ENCODE data around the gene NAE1. TPM values are rescaled to one million over a fixed set of nuclear protein-coding genes. Genes with fewer than 3 reads are reported as not detected.
A peak's percentile ranks its signal among the peaks of the same experiment; 100 is the strongest.
"Not testable (repeated sequence)": the region's sequence is repeated elsewhere in the genome, so short reads cannot be mapped to it uniquely, and the experiment has no call there.

NAE1 gene
- 149 and 165 TPM in 2 replicates for total RNA-seq (2014; rRNA removed; shearing (Covaris generic))

GRCh38 chr16:66830422-66831404, at the start of gene NAE1:
Gene NAE1, minus strand, starts transcription at chr16:66830976. Its CDS starts 77 bp downstream, at chr16:66830899.
- DNase-seq: peak; percentile 98
- Histone ChIP-seq H3K4me3 (ENCODE audit: insufficient read depth, low read depth, low read length) (peak within 1 kb of the TSS; percentile 85), H3K36me3 (replicated peaks; ENCODE audit: control insufficient read depth, insufficient read depth, low read length) (no peaks in the 10 kb centered on the region; the same call in 1 of the 2 replicates), H3K27me3 (ENCODE audit: control insufficient read depth, insufficient read depth, low read length) (peaks cover 2% of the 10 kb centered on the region; the same call in 1 of the 2 replicates)

GRCh38 chr16:66878067-66878466, 47.3 kb upstream of the NAE1 start:
- no peaks in the 10 kb centered on the region for H3K36me3 ChIP-seq (replicated peaks; ENCODE audit: control insufficient read depth, insufficient read depth, low read length)
- H3K27me3 ChIP-seq (ENCODE audit: control insufficient read depth, insufficient read depth, low read length): peaks cover 4% of the 10 kb centered on the region
- DNase-seq: no peak
- no peak overlapping the region for H3K4me3 ChIP-seq (ENCODE audit: insufficient read depth, low read depth, low read length)

- no peaks in the 10 kb centered on the region for H3K36me3 ChIP-seq (replicated peaks; ENCODE audit: control insufficient read depth, insufficient read depth, low read length)
- H3K4me3 ChIP-seq (ENCODE audit: insufficient read depth, low read depth, low read length): no peak overlapping the region
- DNase-seq: no peak
- no peaks in the 10 kb centered on the region for H3K27me3 ChIP-seq (ENCODE audit: control insufficient read depth, insufficient read depth, low read length)
Observed at GRCh38 chr16:66874079-66874775, 43.5 kb upstream of the NAE1 start.

- no peak overlapping the region for H3K4me3 ChIP-seq (ENCODE audit: insufficient read depth, low read depth, low read length)
- DNase-seq: no peak
- H3K36me3 ChIP-seq (replicated peaks; ENCODE audit: control insufficient read depth, insufficient read depth, low read length): no peaks in the 10 kb centered on the region
- no peaks in the 10 kb centered on the region for H3K27me3 ChIP-seq (ENCODE audit: control insufficient read depth, insufficient read depth, low read length)
Observed at GRCh38 chr16:66873685-66874055, 42.9 kb upstream of the NAE1 start.

GRCh38 chr16:66872943-66873684, 42.3 kb upstream of the NAE1 start:
- DNase-seq: peak; percentile 93
- Histone ChIP-seq H3K36me3 (replicated peaks; ENCODE audit: control insufficient read depth, insufficient read depth, low read length) (no peaks in the 10 kb centered on the region), H3K27me3 (ENCODE audit: control insufficient read depth, insufficient read depth, low read length) (no peaks in the 10 kb centered on the region), H3K4me3 (ENCODE audit: insufficient read depth, low read depth, low read length) (peak overlapping the region; percentile 39)

GRCh38 chr16:66872559-66872942, 41.8 kb upstream of the NAE1 start:
- Histone ChIP-seq H3K27me3 (ENCODE audit: control insufficient read depth, insufficient read depth, low read length) (no peaks in the 10 kb centered on the region), H3K36me3 (replicated peaks; ENCODE audit: control insufficient read depth, insufficient read depth, low read length) (no peaks in the 10 kb centered on the region), H3K4me3 (ENCODE audit: insufficient read depth, low read depth, low read length) (peak overlapping the region; percentile 39)
- no peak for DNase-seq

GRCh38 chr16:66871840-66872239, 41.1 kb upstream of the NAE1 start:
- no peaks in the 10 kb centered on the region for H3K27me3 ChIP-seq (ENCODE audit: control insufficient read depth, insufficient read depth, low read length)
- no peaks in the 10 kb centered on the region for H3K36me3 ChIP-seq (replicated peaks; ENCODE audit: control insufficient read depth, insufficient read depth, low read length)
- DNase-seq: no peak
- no peak overlapping the region for H3K4me3 ChIP-seq (ENCODE audit: insufficient read depth, low read depth, low read length)

GRCh38 chr16:66871363-66871762, 40.6 kb upstream of the NAE1 start:
- not testable (repeated sequence) for H3K4me3 ChIP-seq (ENCODE audit: insufficient read depth, low read depth, low read length); DNase-seq; H3K36me3 ChIP-seq (replicated peaks; ENCODE audit: control insufficient read depth, insufficient read depth, low read length); H3K27me3 ChIP-seq (ENCODE audit: control insufficient read depth, insufficient read depth, low read length)

- Histone ChIP-seq H3K4me3 (ENCODE audit: insufficient read depth, low read depth, low read length) (no peak overlapping the region), H3K27me3 (ENCODE audit: control insufficient read depth, insufficient read depth, low read length) (no peaks in the 10 kb centered on the region), H3K36me3 (replicated peaks; ENCODE audit: control insufficient read depth, insufficient read depth, low read length) (no peaks in the 10 kb centered on the region)
- no peak for DNase-seq
Observed at GRCh38 chr16:66869424-66869823, 38.6 kb upstream of the NAE1 start.

DNA sequence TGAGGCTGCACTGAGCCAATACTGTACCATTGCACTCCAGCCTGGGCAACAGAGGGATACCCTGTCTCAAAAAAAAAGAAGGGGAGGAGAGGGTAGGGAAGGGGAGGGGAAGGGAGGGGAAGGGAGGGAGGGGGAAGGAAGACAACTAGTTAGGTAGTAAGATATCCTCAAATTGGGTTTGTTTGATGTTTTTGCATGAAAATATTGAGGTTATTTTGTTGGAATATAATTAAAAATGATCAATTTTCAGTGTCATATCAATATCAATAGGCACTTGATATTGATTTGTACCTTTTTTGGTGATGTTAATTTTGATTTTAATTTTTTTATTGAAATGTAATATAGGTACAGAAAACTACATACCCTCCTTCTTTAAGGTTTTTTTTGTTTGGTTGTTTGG, 32.9 kb upstream of the NAE1 start:
- H3K36me3 ChIP-seq (replicated peaks; ENCODE audit: control insufficient read depth, insufficient read depth, low read length): no peaks in the 10 kb centered on the region
- DNase-seq: no peak
- H3K27me3 ChIP-seq (ENCODE audit: control insufficient read depth, insufficient read depth, low read length): no peaks in the 10 kb centered on the region
- no peak overlapping the region for H3K4me3 ChIP-seq (ENCODE audit: insufficient read depth, low read depth, low read length)

- Histone ChIP-seq H3K36me3 (replicated peaks; ENCODE audit: control insufficient read depth, insufficient read depth, low read length) (no peaks in the 10 kb centered on the region), H3K27me3 (ENCODE audit: control insufficient read depth, insufficient read depth, low read length) (no peaks in the 10 kb centered on the region), H3K4me3 (ENCODE audit: insufficient read depth, low read depth, low read length) (no peak overlapping the region)
- no peak for DNase-seq
Observed at GRCh38 chr16:66862023-66862520, 31.3 kb upstream of the NAE1 start.

DNA sequence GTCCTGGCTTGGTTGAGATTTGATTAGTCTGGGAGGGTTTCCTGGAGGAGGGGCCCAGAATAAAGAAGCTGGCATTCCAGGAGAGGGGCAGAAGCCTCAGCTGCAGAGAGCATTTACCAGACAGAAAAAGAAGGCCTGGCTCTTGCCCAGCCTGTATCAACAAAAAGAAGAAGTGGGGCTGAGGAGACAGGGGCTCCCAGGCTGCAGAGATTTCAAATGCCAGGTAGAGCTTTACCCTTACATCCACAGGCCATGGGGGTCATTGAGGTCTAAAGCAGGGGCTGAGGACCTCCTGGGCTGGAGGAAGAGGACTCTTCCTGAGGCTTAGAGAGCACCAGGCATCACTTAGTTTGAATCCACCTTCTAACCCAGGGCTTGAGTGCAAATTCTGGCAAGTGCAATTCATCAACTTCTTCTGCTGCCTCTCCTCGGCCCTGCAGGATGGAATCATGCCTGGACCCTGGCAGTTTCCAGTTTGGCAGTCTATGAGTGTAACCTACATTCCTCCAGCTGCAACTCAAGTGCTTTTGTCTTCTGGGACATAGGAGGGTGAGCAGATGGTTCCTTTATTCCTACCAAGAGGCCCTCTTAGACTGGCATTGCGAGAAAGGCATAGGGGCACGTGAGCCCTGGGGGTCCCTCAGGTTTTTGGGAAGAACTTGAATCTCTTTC, 28.8 kb upstream of the NAE1 start:
- H3K27me3 ChIP-seq (ENCODE audit: control insufficient read depth, insufficient read depth, low read length): no peaks in the 10 kb centered on the region
- H3K4me3 ChIP-seq (ENCODE audit: insufficient read depth, low read depth, low read length): no peak overlapping the region
- peak; percentile 8 for DNase-seq
- no peaks in the 10 kb centered on the region for H3K36me3 ChIP-seq (replicated peaks; ENCODE audit: control insufficient read depth, insufficient read depth, low read length)

DNA sequence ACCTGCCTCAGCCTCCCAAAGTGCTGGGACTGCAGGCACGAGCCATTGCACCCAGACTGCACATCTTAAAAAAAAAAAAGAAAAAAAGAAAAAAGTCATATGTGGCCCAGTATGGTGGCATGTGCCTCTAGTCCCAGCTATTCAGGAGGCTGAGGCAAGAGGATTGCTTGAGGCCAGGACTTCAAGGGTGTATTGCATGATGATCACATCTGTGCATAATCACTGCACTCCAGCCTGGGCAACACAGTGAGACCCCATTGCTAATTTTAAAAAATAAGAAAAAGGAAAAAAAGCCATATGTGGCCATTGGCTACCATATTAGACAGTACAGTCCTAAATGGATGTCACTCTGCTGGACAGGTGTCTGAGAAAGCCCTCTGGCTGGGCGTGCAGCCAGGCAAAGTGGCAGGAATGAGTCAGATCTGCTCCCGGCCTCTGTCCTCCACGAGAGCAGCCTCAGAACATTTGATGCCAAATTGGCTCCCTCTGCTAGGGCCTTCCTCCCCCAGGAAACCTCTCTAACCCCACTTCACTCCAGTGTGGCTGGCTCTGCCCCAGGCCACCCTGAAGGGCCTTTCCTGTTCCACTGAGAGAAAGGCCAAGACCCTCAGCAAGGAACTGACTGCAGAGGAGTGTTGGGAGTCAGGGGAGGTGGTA, 28.1 kb upstream of the NAE1 start:
- DNase-seq: peak; percentile 10
- no peak overlapping the region for H3K4me3 ChIP-seq (ENCODE audit: insufficient read depth, low read depth, low read length)
- H3K27me3 ChIP-seq (ENCODE audit: control insufficient read depth, insufficient read depth, low read length): no peaks in the 10 kb centered on the region
- no peaks in the 10 kb centered on the region for H3K36me3 ChIP-seq (replicated peaks; ENCODE audit: control insufficient read depth, insufficient read depth, low read length)
